Adrenal gland (tissue), 5 donors: ENCODE data around the gene ACSL6.

Source experiments
- POLR2A ChIP-seq, 2 donors: fragments of 450-650 bp; IDR thresholded peaks; one replicate each; pipeline ENCODE4 v1.6.1; 2017; ENCODE audit warnings: antibody characterized with exemption in 2 of 2, mild to moderate bottlenecking in 2 of 2, moderate library complexity in 1 of 2
- TF ChIP-seq, protein P1 (sequence below), 6 experiments: fragments of 450-650 bp in 4 of 6; fragments of 200-600 bp in 2 of 6; sonication (generic) in 1 of 6; IDR thresholded peaks; 1 replicate in 5 of 6; 2 replicates in 1 of 6; pipeline versions ENCODE4 v1.5.1 to v1.8.0; 2016 to 2021; ENCODE audit warnings: antibody characterized with exemption in 6 of 6, mild to moderate bottlenecking in 2 of 6, moderate library complexity in 1 of 6
- donor health status: DM: no; HTN: no; CAD: no.

DNA sequence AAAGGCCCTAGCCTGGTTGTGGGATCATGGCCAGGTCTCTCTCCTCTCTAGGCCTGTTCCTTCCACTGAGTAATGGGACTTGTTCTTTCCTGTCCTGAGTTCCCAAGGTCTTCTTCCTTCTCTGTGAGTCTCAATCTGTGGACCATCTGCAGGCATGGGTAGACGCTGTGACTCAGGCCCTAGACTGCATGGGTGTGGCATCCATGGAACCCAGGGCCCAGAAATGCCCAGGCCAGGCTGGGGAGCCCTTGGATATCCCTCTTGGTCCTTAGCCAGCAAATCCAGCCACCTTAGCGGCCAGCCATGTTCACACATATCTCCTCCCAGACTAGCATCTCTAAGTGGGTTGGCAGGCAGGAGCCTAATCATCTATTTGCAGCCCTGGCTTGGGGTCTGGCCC, 2.3 kb upstream of the ACSL6 start:
- TF ChIP-seq, protein P1, sequence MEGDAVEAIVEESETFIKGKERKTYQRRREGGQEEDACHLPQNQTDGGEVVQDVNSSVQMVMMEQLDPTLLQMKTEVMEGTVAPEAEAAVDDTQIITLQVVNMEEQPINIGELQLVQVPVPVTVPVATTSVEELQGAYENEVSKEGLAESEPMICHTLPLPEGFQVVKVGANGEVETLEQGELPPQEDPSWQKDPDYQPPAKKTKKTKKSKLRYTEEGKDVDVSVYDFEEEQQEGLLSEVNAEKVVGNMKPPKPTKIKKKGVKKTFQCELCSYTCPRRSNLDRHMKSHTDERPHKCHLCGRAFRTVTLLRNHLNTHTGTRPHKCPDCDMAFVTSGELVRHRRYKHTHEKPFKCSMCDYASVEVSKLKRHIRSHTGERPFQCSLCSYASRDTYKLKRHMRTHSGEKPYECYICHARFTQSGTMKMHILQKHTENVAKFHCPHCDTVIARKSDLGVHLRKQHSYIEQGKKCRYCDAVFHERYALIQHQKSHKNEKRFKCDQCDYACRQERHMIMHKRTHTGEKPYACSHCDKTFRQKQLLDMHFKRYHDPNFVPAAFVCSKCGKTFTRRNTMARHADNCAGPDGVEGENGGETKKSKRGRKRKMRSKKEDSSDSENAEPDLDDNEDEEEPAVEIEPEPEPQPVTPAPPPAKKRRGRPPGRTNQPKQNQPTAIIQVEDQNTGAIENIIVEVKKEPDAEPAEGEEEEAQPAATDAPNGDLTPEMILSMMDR (IDR thresholded peaks at IDR 0.05), result no peak
- TF ChIP-seq POLR2A (IDR thresholded peaks at IDR 0.05), result no peak
